Left hindlimb (tissue), 1 donor: ENCODE measurements around the gene TIGD3.
A peak's percentile ranks its signal among the peaks of the same experiment; 100 is the strongest.

Experiments used
- DNase-seq: peaks from one replicate; pipeline ENCODE4 v3.0.0-alpha.2; 2018

The TIGD3 gene

GRCh38 chr11:65354265-65355012 is at the start of gene TIGD3:
TSS of gene TIGD3 (plus strand) at chr11:65354751. CDS start at chr11:65355809, 1,058 bp downstream.
- peak; percentile 98 for DNase-seq

DNA sequence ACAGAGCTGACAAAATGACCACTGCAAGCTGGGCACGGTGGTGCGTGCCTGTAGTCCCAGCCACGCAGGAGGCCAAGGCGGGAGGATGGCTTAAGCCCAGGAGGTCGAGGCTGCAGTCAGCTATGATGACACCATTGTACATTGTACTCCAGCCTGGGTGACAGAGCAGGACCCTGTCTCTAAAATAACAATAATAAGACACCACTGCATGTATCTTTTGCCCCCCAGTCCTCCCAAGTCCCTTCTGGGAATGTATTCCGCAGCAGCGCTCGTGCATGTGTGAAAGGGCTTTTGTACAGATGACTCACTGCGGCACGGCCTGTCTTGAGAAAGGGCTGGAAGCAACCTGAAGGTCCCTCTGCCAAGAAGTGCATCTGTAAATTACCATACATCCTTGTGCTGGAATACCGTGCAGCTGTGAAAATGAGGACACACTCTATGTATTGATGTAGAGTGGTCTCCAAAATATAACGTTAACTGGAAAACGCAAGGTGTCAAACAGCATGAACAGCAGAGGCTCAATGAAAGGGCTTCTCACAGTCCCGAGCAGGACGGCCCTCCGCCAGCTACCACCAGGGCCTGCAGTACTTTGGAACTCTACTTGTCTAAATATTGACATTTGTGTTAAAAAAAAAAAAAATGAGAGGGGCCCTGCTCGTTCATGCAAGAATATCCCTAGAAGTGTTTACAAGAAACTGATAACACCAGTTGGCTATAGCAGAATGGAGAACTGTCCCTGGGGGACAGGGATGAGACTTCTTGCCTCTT is 48.9 kb upstream of the TIGD3 start:
- peak; percentile 66 for DNase-seq

DNA sequence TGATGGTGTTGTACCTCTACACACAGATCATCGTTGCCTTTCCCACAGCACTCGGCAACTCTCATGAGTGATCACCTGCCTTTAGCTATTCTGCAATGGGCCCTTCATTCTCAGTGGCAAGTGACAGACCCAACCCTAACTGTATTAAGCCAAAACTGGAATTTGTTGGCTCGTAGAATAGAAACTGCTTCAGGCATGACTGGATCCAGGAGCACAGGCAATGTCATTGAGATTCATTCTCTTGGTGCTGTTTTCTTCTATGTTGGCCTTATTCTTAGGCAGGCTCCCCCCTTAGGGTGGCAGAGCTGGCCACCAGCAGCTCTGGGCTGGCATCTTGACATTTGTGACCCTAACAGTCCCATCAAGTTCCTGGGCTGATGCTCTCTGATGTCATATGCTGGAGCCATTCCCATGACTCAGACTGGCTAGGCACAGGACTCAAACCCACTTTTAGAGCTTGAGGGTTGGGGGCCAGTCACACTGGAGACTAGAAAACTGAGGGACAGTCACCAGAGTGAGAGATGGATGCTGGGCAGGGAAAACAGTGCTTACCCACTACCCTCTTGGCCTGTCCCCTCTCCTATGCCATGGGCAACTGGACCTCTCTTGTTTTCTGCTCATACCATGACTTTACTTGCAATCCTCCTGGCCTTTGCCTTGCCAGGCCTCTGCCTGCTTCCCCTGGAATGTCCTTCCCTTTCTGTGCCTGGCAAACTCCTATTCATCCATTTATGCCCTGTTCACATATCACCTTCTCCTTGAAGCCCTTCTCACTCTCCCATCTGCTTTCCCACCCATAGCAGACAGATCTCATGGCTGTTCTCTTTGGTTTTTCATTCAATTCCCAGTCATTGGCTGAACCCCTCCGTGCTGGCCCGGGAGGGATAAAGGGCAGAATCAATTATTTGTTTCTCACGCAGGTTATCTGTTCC is 47.0 kb upstream of the TIGD3 start:
- DNase-seq, result no peak

DNA sequence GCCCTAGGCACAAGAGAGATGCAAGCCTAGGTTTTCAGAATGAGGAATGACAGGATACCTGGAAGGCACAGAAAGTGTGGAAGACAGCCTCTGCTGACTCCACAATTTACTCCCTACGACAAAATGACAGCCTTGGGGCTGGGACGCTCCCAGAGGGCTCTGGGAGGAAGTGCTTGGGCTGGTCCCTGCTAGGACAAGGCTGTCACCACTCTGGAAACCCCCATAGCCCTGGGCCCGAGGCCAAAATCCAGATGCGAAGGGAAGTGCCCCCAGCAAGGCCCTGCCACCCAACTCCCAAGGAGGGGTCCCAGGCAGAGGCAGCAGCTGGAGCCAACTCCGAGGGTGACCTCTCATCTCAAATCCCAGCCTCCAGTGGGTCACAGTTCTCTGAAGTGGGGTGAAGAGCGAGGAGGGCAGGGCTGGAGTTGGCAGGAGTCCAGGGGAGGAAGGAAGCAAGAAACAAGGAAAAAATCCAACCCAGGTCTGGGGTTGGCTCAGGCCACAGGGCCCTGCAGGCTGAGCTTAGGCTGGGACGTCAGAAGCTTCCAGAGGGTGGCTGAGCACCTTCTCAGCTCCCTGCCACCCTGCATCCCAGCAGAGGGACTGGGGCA is 46.2 kb upstream of the TIGD3 start:
- no peak for DNase-seq

DNA sequence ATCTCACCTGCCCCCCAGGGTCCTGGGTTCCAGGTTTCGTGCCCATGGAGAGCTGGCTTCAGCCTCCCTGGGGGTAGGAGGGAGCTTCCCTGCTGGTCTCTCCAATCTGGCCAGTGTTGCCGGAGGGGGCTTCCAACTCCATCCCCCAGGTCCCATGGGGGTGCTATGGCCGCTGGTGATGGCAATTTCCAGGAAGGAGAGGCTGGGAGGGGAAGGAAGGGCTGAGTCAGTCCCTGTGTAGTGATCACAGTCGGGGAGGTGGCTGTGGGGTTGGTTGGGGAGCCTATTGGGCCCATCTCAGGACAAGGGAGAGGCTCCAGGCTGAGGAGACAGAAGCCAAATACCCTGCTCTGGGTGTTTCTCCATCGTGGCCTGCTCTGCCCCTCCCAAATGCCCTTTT is 45.5 kb upstream of the TIGD3 start:
- DNase-seq, result no peak

GRCh38 chr11:65310215-65310614 is 44.3 kb upstream of the TIGD3 start:
- DNase-seq, result no peak

GRCh38 chr11:65310736-65311135 is 43.8 kb upstream of the TIGD3 start:
- DNase-seq, result no peak

GRCh38 chr11:65311170-65311678 is 43.3 kb upstream of the TIGD3 start:
- DNase-seq, result no peak

DNA sequence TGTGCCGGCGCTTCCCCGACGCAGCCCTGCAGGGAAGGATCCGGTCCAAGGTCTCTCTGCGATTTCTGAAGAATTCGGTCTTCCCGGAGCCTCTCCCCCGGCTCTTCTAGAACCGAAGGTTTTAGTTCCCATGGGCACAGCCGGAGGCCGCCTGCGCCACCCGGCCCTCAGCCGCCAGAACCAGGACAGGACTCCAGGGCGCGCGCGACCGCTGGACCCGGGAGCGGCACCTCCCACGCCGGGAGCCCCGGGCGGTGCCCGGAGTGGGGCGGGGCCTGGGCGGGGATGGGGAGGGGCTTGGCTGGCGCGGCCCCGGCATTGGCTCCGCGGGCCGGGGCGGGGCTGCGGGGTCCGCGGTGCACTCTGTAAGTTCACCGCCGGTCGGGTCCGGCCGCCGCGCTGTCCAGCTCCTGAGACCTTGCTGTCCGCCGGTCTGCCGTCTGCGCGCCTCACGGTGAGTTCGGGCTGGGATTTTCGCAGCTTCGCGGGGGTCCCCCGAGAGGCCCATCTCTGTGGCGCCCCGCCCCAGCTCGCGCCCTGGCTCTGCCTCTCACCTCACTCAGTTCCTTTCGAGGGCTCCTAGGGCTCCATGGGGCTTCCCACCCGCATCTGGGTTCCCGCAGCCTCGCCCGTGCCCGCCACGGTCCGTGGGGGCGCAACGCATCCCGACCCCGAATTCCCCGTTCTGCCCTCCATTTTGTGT is 39.9 kb upstream of the TIGD3 start, which contains the start of gene CDC42EP2:
Gene CDC42EP2 (plus strand): TSS at position 366 of the 703 bp plus-strand sequence. CDS start 6,033 bp downstream, outside the sequence.
- peak; percentile 92 for DNase-seq

GRCh38 chr11:65315204-65315865 is 39.2 kb upstream of the TIGD3 start:
- DNase-seq, result peak; percentile 87

- DNase-seq, result no peak
Measured at GRCh38 chr11:65315866-65316226, 38.7 kb upstream of the TIGD3 start.

DNA sequence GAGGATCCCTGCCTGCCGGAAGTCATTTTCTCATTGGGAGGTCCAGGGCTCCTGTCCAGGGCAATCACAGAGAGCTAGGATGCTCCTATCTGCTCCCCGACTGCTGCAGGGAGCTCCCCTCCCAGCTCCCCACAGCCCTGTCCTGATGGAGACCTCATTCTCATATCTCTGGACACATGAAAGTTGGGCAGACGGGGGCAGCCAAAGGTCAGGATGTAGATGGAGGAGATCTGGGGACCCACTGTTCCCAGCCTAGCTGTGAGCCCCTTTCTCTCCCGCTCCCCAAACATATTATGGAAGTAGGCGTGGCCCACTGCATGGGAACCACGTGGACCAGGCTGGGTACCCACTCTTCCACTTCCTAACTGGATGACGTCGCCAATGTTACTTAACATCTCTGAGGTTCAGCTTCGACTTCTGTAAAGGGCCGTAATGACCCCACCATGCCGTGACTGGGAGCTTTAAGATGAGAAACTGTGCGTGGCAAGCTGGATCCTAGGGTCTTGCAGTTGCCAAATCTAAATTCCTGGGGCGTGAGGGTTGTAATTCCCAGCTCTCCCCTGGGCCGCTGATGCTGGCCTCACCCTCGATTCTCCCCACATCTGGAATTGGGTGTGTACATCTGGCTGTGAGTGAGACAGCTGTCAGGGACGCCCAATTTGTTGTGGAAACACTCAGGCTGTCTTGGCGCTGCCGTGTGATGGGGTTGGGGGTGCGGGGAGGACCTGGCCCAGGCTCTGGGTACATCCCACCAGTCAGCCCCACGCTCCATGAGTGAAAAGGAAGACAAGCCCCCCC is 38.1 kb upstream of the TIGD3 start:
- peak; percentile 87 for DNase-seq

DNA sequence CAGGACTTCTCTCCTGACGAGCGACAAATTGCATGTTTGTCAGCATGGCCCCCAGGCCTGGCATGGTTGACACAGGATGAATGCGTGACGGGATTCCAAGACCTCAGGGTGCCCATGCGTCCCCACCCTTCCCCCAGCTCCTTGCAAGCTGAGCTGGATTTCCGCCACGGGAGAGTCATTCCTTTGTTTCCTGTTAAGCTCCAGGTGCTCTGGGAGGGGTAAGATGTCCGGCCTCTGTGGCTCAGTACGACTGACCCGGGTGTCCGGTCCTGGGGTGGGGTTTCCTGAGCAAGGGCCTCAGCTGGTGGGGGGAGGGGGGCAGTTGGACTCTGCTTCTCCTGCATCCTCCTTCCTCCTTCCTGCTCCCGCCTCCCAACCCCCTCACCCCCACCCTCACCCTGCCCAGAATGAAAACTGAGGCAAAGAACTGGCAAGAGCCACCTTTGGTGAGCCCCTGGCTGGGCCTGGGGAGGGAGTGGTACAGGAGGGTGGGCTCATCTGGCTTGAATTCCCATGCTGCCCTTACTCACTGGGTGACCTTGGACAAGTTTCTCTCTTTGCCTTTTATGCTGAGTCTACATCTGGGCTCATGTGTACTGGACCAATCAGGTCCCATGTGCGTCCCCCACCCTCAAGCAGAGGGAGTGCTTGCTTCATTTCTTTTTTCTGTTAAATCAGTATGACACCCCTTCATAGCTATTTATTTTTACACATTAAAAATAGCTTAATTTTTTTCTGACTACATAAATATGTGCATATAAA is 37.3 kb upstream of the TIGD3 start:
- DNase-seq, result peak; percentile 85

- no peak for DNase-seq
Measured at GRCh38 chr11:65320386-65321075, 34.0 kb upstream of the TIGD3 start.

DNA sequence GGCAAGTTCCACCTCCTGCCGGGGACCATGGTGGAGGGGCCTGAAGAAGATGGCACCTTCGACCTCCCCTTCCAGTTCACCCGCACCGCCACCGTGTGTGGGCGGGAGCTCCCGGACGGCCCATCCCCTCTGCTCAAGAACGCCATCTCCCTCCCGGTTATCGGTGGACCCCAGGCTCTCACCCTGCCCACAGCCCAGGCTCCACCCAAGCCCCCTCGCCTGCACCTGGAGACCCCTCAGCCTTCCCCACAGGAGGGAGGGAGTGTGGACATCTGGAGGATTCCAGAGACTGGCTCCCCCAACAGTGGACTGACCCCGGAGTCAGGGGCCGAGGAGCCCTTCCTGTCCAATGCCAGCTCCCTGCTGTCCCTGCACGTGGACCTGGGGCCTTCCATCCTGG is 33.5 kb upstream of the TIGD3 start:
- no peak for DNase-seq

DNA sequence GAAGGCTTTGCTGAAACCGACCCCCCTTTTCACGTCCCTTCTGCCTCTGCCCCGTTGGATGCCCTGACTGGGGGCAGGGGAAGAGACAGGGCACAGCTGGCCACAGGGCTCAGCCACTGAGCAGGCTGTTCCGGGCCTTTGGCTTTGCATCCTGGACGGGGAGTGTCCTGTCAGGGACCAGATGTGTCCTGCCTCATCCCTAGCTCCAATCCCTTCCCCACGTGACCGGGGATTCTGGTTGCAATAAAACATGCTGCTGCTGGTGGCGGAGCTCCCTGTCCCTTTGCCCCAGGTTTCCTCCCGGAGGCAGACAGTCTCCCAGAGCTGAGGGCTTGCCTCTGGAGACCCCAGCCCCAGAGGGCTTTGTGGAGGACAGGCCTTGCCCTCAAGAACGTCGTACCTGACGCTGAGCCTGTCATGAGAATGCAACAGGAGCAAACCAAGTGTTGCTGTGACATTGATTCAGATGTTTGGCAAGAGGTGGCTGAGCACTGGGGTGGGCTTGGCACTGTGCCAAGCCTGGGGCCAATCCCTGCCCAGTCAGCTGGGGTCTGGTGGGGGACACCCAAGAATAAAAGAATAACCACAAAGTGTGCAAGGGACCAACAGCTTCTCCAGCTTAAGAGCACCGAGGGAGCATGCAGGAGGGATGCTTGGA is 32.6 kb upstream of the TIGD3 start:
- no peak for DNase-seq

- DNase-seq, result no peak
Measured at GRCh38 chr11:65323813-65324212, 30.7 kb upstream of the TIGD3 start.

DNA sequence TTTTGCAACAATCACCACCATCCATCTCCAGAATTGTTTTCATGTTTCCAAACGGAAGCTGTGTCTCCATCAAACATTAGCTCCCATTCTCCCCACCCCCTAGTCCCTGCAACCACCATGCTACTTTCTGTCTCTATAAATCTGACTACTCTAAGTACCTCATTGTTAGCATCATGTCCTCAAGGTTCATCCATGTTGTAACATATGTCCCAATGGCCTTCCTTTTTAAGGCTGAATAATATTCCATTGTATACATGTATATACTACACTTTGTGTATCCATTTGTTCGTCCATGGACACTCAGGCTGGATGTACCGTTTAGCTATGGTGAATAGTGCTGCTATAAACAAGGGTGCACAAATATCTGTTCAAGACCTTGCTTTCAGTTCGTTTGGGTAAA is 29.1 kb upstream of the TIGD3 start:
- DNase-seq, result no peak
